IPS DF 19.7 (cell line): ENCODE measurements around the gene CDH6.
"Not testable (repeated sequence)": the region's sequence is repeated elsewhere in the genome, so short reads cannot be mapped to it uniquely, and the experiment has no call there.

Source experiments
- DNase-seq: peaks from one replicate; pipeline ENCODE4 v3.0.0-alpha.2; 2013; ENCODE audit warnings: low read depth, low spot score

Gene CDH6

DNA sequence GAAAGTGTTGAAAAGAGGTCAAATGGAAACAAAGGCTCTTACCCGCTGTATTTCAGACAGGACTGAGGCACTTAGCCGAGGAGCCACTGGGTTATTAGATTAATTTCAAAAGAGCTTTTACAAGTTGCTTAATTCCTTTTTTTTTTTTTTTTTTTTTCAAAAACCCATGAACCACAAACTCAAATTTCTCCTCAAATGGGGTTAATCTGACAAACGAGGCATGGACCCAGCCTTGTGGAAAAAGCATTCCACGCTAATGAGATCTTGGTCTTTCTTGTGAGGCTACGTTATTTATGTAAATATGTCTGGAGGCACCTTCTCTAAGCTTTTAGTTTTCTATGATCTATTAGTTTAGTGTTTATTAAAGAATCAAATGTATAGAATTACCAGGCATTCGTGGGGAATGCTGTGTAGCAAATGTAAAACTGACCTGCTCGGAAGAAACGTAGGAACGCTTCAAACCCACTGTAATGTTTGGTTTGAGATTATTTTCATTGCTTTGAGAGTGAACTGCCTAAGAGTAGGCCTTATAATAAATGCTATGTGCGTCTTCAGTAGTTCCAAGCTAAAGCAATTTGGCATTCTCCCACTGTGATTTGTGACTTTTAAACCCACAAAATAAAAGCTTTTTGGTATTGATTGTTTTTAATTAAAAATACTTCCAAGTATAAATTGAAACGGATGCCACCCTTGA is 134.7 kb downstream of the CDH6 start:
- DNase-seq, result no peak

DNA sequence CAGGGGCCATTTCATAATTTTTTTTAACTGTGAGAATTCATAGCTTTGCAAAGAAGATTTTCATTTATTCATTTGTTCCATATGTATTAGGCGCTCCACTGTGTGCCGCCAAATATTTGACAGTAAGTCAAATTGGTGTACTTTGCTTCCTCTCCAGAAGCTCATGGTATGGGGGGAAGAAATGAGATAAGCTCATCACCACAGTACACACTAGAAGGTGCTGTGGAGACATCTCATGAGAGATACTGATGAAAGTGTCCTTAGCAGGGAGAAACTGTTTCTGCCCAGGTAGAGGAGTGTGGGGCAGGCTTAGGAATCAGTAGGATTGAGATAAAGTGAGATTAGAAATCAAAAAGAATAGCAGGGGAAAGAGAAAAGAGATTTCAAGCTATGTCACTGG is 136.2 kb downstream of the CDH6 start:
- no peak for DNase-seq

- no peak for DNase-seq
Measured at GRCh38 chr5:31332160-31332559, 138.7 kb downstream of the CDH6 start.

DNA sequence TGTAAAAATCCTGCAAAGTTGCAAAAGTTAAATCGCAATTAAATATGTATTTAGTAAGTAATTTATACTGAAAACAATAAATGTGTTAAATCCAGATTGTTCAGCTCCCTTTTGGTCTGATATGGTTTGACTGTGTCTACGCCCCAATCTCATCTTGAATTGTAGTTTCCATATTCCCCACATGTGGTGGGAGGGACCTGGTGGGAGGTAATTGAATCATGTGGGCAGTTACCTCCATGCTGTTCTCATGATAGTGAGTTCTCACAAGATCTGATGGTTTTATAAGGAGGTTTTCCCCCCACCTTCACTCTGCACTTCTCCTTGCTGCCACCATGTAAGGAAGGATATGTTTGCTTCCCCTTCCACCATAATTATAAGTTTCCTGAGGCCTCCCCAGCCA is 140.0 kb downstream of the CDH6 start:
- DNase-seq, result no peak

GRCh38 chr5:31334061-31334860 is 140.8 kb downstream of the CDH6 start:
- DNase-seq, result no peak

GRCh38 chr5:31335456-31335855 is 142.0 kb downstream of the CDH6 start:
- DNase-seq, result no peak

- DNase-seq, result no peak
Measured at GRCh38 chr5:31343946-31344345, 150.5 kb downstream of the CDH6 start.

GRCh38 chr5:31346896-31347551 is 153.5 kb downstream of the CDH6 start:
- DNase-seq, result no peak

GRCh38 chr5:31347552-31347905 is 154.0 kb downstream of the CDH6 start:
- no peak for DNase-seq

DNA sequence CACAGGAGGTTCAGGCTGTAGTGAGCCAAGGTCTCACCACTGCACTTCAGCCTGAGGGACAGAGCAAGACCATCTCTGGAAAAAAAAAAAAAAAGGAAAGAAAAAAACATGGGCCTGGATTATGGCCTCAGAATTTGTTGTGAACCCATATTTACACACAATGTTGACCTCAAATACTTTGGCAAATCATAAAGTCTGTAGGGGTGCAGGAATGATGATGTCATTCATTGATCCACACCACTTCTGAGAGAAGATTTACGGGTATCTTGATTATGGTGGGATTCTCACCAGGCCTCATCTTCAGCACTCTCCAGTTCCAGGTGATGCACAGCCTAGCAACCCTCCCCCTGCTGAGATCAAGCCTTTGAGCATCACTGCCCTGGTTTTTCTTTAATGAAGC is 156.9 kb downstream of the CDH6 start:
- no peak for DNase-seq

DNA sequence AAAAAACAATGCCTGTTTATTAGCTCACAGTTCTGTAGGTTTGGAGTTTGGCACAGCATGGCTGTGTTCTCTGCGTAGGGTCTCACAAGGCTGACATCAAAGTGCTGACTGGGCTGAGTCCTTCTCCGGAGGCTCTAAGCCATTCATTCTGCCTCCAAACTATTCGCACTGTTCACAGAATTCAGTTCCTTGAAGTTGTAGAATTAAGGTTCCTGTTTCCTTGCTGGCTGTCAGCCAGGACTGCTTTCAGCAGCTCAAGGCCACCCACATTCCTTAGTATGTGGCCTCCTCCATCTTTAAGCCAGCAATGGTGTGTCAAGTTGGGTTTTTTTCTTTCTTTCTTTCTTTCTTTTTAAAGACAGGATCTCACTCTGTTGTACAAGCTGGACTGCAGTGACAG is 161.9 kb downstream of the CDH6 start:
- DNase-seq, result no peak

- no peak for DNase-seq
Measured at GRCh38 chr5:31357038-31357437, 163.6 kb downstream of the CDH6 start.

DNA sequence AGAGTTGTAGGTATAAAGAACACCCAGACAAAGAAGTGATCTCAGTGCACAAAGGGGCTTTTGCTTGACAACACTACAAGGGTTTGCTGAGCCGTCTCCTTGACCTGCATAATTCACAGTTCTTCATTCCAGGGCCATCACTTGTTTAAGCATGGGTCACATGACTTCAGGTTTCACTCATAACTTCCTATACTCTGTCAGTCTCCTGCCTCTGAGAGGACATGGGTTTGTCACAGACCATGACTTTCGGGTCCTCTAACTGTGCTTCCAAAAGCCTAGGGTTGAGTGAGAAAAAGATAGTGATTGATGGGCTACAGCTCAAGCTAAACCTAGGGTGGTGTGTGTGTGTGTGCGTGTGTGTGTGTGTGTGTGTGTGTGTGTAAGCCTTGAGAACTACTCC is 166.4 kb downstream of the CDH6 start:
- DNase-seq, result no peak

- DNase-seq, result no peak
Measured at GRCh38 chr5:31361234-31361633, 167.7 kb downstream of the CDH6 start.

GRCh38 chr5:31361704-31362528 is 168.4 kb downstream of the CDH6 start:
- not testable (repeated sequence) for DNase-seq

DNA sequence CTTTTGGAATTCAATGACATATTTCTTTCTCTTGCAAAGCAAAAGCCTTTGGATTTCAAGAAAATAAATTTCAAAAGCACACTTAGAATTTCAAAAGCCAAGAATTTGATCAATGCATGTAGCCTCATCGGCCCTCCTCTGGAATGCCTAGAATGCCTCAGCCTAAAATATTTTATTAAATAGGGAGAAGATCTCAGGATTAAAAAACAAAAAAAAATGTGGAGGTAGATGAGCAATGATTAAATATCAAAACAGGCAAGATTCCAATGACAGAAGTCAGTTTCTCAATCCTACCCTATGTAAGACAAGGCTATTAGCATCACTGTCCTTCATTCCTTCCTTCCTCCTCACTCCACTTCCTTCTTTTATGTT is 169.0 kb downstream of the CDH6 start:
- DNase-seq, result peak; percentile 38

DNA sequence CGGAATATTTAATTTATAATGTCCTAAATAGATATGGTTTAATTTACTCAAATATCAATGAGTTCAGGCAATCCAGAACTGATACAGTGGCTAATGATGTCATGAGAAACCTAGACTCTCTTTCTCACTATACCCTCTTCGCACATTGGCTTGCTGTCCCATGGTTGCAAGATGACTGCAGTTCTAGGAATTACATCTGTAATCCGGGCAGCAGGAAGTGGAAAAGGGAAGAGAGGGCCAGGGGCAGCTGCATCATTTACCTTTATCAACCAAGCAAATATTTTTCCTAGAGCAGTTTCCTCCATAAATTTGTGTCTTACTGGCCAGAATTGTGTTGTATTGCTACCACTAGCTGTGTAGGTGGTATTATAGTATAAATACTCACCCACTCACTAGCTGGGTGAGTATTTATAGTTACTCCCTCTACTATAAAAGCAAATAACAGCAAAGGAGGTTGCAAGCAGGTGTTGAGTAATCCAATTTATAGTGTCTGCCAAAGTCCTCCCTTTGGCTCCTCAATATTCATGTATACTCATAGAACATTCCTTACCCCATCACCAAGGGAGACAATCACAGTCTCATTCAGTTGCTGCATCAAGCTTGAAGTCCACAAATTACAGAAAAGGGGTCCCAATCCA is 169.6 kb downstream of the CDH6 start:
- no peak for DNase-seq

DNA sequence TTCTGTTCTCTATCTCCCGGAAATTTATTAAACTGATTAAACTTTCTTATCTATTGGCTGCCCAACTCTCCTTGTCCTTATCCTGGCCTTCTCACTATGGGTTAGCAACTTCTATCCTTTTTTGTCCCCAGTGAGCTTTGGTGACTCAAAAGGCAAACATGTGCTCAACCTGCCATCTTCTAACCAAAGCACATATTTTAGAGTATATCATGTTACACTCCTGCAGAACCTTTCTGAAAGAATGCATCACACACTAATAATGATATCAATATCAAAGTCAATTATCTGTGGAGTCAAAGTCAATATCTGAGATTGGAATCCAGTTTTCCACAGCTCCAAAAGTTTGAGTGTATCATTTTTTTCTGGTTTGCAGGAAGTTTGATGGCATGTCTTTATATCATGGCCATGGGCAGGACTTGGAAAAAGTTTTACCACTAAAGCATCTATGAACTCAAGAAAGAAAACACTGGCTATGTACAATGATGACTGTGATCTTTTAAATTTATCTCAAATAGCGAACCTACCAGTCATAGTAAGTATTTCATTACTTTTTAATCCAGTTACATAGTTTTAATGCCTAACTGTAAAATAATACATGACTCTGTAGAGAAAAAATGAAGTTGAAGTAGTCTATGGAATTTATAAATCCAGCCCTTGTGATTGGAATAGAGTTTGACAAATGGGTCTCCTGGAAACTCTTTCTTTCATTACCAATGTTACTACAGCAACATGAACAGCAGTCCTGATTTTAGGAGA is 171.6 kb downstream of the CDH6 start:
- DNase-seq, result no peak

DNA sequence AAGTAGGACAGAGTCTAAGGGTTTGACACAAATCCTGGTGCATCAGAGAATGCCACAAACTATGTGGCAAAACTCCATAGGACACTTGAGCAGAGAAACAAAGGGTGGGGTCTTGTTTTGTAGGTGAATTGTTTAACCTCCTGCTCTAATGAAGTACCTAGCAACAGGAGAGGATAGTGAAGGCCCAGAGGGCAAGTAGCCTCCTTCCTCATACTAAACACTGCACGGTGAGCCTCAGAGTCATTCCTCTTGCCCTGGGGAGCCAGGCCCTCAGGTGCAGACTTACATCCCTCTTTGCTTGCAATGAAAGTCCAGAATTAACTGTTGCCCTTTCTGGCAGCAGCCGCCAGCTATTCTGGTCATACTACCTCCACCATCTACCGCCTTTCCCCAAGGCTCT is 172.3 kb downstream of the CDH6 start:
- no peak for DNase-seq

GRCh38 chr5:31366941-31367340 is 173.5 kb downstream of the CDH6 start:
- DNase-seq, result no peak

- no peak for DNase-seq
Measured at GRCh38 chr5:31372124-31372523, 178.6 kb downstream of the CDH6 start.
